HCT116 (cell line): ENCODE data around the gene SKI. TPM values are rescaled to one million over a fixed set of nuclear protein-coding genes. Genes with fewer than 3 reads are reported as not detected.

Experiments
- ATAC-seq: fragments of 200-7000 bp; cut with Tn5 transposase; 2 replicates; pipeline ENCODE4 v1.9.1; 2020; ENCODE audit warnings: mild to moderate bottlenecking, moderate library complexity
- BruUV-seq: library from RNA; stranded (reverse); fragments of 400-500 nt; replicated peaks from 2 replicates; lab custom pipeline; 2021; lab: Mats Ljungman, UMichigan
- CTCF ChIA-PET: fragments of 300-600 bp; sonication (Branson Sonifier 250); formaldehyde crosslinking; loops from one replicate; lab custom pipeline; 2021; ENCODE audit warnings: antibody characterized with exemption; lab: Charles Lee
- POLR2A ChIA-PET: fragments of 300-600, 350-600 bp; sonication (Branson Sonifier 250); formaldehyde crosslinking; loops from one replicate; lab custom pipeline; 2021; ENCODE audit warnings: antibody characterized with exemption; lab: Charles Lee
- RAD21 ChIA-PET, 2 experiments: fragments of 300-600 bp; sonication (Branson Sonifier 250); formaldehyde crosslinking; loops; one replicate each; lab custom pipeline; 2023; ENCODE audit warnings: low total read pairs in 2 of 2; ENCODE audit not compliant: uncharacterized antibody in 2 of 2, unreplicated experiment in 2 of 2, low non-redundant PET in 1 of 2; lab: Charles Lee
- DNase-seq: peaks from one replicate; pipeline ENCODE4 v3.0.0-alpha.2; 2010; ENCODE audit warnings: low read depth, low spot score
- H2AFZ ChIP-seq: fragments of 200-600 bp; shearing (Covaris generic), sonication (generic); 2 replicates; pipeline ENCODE4 v1.6.1; 2017; ENCODE audit warnings: low read depth, mixed run types, mixed read lengths, antibody characterized with exemption, low read length; ENCODE audit not compliant: poor library complexity, severe bottlenecking
- H3K27ac ChIP-seq: 2 replicates; pipeline ENCODE4 v1.5.1; 2012; ENCODE audit warnings: low read depth, low read length
- H3K27me3 ChIP-seq: fragments of 200-600 bp; sonication (generic); 2 replicates; pipeline ENCODE4 v1.6.1; 2016; ENCODE audit warnings: mixed run types, low read length, mixed read lengths; ENCODE audit not compliant: insufficient read depth
- H3K36me3 ChIP-seq, 2 experiments: fragments of 200-500 bp in 1 of 2; fragments of 200-600 bp in 1 of 2; sonication (Bioruptor generic) in 1 of 2; sonication (generic) in 1 of 2; 2 replicates each; pipeline versions ENCODE4 v1.5.1 to v1.6.1; 2014 to 2016; ENCODE audit warnings: low read length in 2 of 2, inconsistent platforms in 1 of 2, mixed read lengths in 1 of 2, mixed run types in 1 of 2; ENCODE audit not compliant: insufficient read depth in 2 of 2, control insufficient read depth in 1 of 2
- H3K4me1 ChIP-seq, 2 experiments: fragments of 200-600 bp in 1 of 2; sonication (generic) in 1 of 2; 2 replicates each; pipeline versions ENCODE4 v1.5.1 to v1.6.1; 2012 to 2017; ENCODE audit warnings: low read length in 2 of 2, inconsistent platforms in 1 of 2, mild to moderate bottlenecking in 1 of 2, mixed read lengths in 1 of 2, mixed run types in 1 of 2, moderate library complexity in 1 of 2; ENCODE audit not compliant: insufficient read depth in 2 of 2, control insufficient read depth in 1 of 2
- H3K4me2 ChIP-seq: fragments of 200-600 bp; sonication (generic); 2 replicates; pipeline ENCODE4 v1.6.1; 2017; ENCODE audit warnings: mixed run types, low read length, mixed read lengths
- H3K4me3 ChIP-seq, 2 experiments: fragments of 200-600 bp in 1 of 2; sonication (generic) in 1 of 2; replicated peaks in 1 of 2; 2 replicates each; pipeline ENCODE4 v1.5.1; 2011 to 2016; ENCODE audit warnings: low read length in 2 of 2, control low read depth in 1 of 2, low read depth in 1 of 2, mild to moderate bottlenecking in 1 of 2, mixed read lengths in 1 of 2, mixed run types in 1 of 2
- H3K79me2 ChIP-seq: fragments of 200-600 bp; sonication (generic); 2 replicates; pipeline ENCODE4 v1.6.1; 2017; ENCODE audit warnings: mild to moderate bottlenecking, mixed run types, low read length, moderate library complexity, mixed read lengths; ENCODE audit not compliant: insufficient read depth
- H3K9ac ChIP-seq: fragments of 200-600 bp; sonication (generic); 2 replicates; pipeline ENCODE4 v1.6.1; 2016; ENCODE audit warnings: low read length, mixed read lengths
- H3K9me2 ChIP-seq: fragments of 200-600 bp; sonication (generic), shearing (Covaris generic); 2 replicates; pipeline ENCODE4 v1.6.1; 2017; ENCODE audit warnings: mixed run types, mild to moderate bottlenecking, moderate library complexity; ENCODE audit not compliant: insufficient read depth
- H3K9me3 ChIP-seq, 2 experiments: fragments of 200-500 bp in 1 of 2; fragments of 200-600 bp in 1 of 2; sonication (Bioruptor generic) in 1 of 2; sonication (generic) in 1 of 2; 2 replicates each; pipeline ENCODE4 v1.6.1; 2014 to 2017; ENCODE audit warnings: low read length in 2 of 2, mixed read lengths in 2 of 2, inconsistent platforms in 1 of 2, low read depth in 1 of 2, mild to moderate bottlenecking in 1 of 2, mixed run types in 1 of 2, moderate library complexity in 1 of 2; ENCODE audit not compliant: control insufficient read depth in 1 of 2, insufficient read depth in 1 of 2
- H4K20me1 ChIP-seq: fragments of 200-600 bp; sonication (generic), shearing (Covaris generic); 2 replicates; pipeline ENCODE4 v1.6.1; 2017; ENCODE audit warnings: mixed run types, mild to moderate bottlenecking, moderate library complexity; ENCODE audit not compliant: insufficient read depth
- CBX3 ChIP-seq: IDR thresholded peaks from 2 replicates; pipeline ENCODE4 v1.6.1; 2012; ENCODE audit warnings: low read depth
- CEBPB ChIP-seq: IDR thresholded peaks from 2 replicates; pipeline ENCODE4 v1.6.1; 2012; ENCODE audit warnings: low read depth
- EGR1 ChIP-seq: IDR thresholded peaks from 2 replicates; pipeline ENCODE4 v1.6.1; 2012; ENCODE audit warnings: low read depth
- EZH2 ChIP-seq: fragments of 200-600 bp; sonication (generic); IDR thresholded peaks from 2 replicates; pipeline ENCODE4 v1.6.1; 2017; ENCODE audit warnings: antibody characterized with exemption, mixed run types
- EZH2phosphoT487 ChIP-seq: fragments of 200-600 bp; IDR thresholded peaks from 2 replicates; pipeline ENCODE4 v1.6.1; 2018; ENCODE audit warnings: antibody characterized with exemption, borderline replicate concordance
- FOSL1 ChIP-seq: IDR thresholded peaks from 2 replicates; pipeline ENCODE4 v1.6.1; 2012; ENCODE audit warnings: low read depth
- POLR2AphosphoS5 ChIP-seq: IDR thresholded peaks from 2 replicates; pipeline ENCODE4 v1.6.1; 2011; ENCODE audit warnings: mild to moderate bottlenecking, low read depth, low read length, moderate library complexity
- RAD21 ChIP-seq: IDR thresholded peaks from 2 replicates; pipeline ENCODE4 v1.6.1; 2012; ENCODE audit warnings: low read depth, mild to moderate bottlenecking
- SIN3A ChIP-seq: IDR thresholded peaks from 2 replicates; pipeline ENCODE4 v1.6.1; 2012; ENCODE audit warnings: low read depth
- SP1 ChIP-seq: IDR thresholded peaks from 2 replicates; pipeline ENCODE4 v1.6.1; 2012; ENCODE audit warnings: low read depth
- ZFX ChIP-seq: fragments of 450-650 bp; IDR thresholded peaks from 2 replicates; pipeline ENCODE4 v1.6.1; 2017
- intact Hi-C: fragments of 100-400 bp; cut with micrococcal nuclease; formaldehyde crosslinking; loops from 2 replicates; pipeline ENCODE4 v1.10.0; 2022
- total RNA-seq: library from RNA; stranded (reverse); gene quantifications from one replicate; pipeline ENCODE4 v1.2.1, GENCODE V29; 2021; ENCODE audit not compliant: unreplicated experiment
- TF ChIP-seq, protein P1 (sequence below): IDR thresholded peaks from 2 replicates; pipeline ENCODE4 v1.6.1; 2012
- TF ChIP-seq, protein P2 (sequence below): IDR thresholded peaks from 2 replicates; pipeline ENCODE4 v1.6.1; 2011; ENCODE audit warnings: mild to moderate bottlenecking, low read length, moderate library complexity; ENCODE audit not compliant: insufficient replicate concordance; ENCODE audit errors: extremely low read depth
- TF ChIP-seq, protein P3 (sequence below): IDR thresholded peaks from 2 replicates; pipeline ENCODE4 v1.6.1; 2012
- TF ChIP-seq, protein P4 (sequence below), 3 experiments: fragments of 200-600 bp in 1 of 3; sonication (generic) in 1 of 3; IDR thresholded peaks in 2 of 3; conservative IDR thresholded peaks in 1 of 3; 2 replicates each; pipeline ENCODE4 v1.5.1; 2012 to 2017; ENCODE audit warnings: low read depth in 2 of 3, low read length in 2 of 3, antibody characterized with exemption in 1 of 3, borderline replicate concordance in 1 of 3, control low read depth in 1 of 3, mild to moderate bottlenecking in 1 of 3, mixed read lengths in 1 of 3, mixed run types in 1 of 3, moderate library complexity in 1 of 3; ENCODE audit not compliant: insufficient read depth in 1 of 3
- TF ChIP-seq, protein P5 (sequence below): IDR thresholded peaks from 2 replicates; pipeline ENCODE4 v1.6.1; 2012; ENCODE audit warnings: low read depth

Gene SKI
- total RNA-seq, 1 experiment from 2014 or later, result 56.2 TPM

DNA sequence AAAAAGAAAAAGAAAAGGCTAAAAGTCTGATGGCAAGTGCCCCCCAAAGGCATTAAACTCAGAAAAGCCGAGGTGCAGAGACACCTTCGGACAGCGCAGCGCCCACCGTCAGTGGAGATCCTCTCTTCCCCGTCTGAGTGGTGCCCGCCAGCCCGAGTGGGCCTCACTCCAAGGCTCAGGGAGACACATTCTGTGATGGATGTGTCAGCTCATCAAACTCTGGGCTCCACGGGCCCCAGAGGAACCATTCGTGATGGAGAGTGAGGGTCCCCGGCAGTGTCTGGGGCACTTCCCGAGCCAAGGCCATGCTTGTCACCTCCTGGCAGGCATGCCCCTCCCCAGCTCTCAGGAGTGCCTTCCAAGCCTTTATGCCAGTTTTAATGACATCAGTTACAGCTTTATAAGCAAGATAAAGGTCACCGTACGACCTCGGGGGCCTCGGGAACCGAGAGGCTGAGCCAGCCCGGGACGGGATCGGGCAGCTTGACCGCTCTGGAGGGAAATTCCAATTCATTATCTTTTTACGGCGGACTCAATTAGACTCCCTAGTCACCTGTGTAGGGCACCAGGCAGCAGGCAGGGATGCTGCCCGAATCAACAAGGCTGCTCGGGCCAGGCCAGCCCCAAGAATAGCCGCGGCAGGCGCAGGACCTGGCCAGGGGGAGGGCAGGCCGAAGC is 113.7 kb downstream of the SKI start:
- H3K9me3 ChIP-seq, result no peaks in the 10 kb centered on the region
- DNase-seq (no peak), ATAC-seq (no peak)
- H3K36me3 ChIP-seq, result no peaks in the 10 kb centered on the region
- ChIA-PET CTCF (no interaction called here), RAD21 (no interaction called here), POLR2A (no interaction called here)
- no peak overlapping the region for H3K4me2 ChIP-seq
- H3K27ac ChIP-seq, result no peak overlapping the region
- no peaks in the 10 kb centered on the region for H4K20me1 ChIP-seq
- no peaks in the 10 kb centered on the region for H3K27me3 ChIP-seq
- no peak overlapping the region for H3K9ac ChIP-seq
- no peaks in the 10 kb centered on the region for H3K4me1 ChIP-seq
- H3K9me2 ChIP-seq, result no peaks in the 10 kb centered on the region
- H2AFZ ChIP-seq, result no peak overlapping the region
- no peaks in the 10 kb centered on the region for H3K79me2 ChIP-seq
- intact Hi-C loops, result no loop called here
- no peak overlapping the region for H3K4me3 ChIP-seq
- TF ChIP-seq SP1, result no peak
- no peak for TF ChIP-seq CBX3
- TF ChIP-seq EZH2, result no peak
- TF ChIP-seq, protein P1, sequence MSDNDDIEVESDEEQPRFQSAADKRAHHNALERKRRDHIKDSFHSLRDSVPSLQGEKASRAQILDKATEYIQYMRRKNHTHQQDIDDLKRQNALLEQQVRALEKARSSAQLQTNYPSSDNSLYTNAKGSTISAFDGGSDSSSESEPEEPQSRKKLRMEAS, result no peak
- TF ChIP-seq ZFX, result no peak
- no peak for TF ChIP-seq SIN3A
- no peak for TF ChIP-seq FOSL1
- TF ChIP-seq, protein P2, sequence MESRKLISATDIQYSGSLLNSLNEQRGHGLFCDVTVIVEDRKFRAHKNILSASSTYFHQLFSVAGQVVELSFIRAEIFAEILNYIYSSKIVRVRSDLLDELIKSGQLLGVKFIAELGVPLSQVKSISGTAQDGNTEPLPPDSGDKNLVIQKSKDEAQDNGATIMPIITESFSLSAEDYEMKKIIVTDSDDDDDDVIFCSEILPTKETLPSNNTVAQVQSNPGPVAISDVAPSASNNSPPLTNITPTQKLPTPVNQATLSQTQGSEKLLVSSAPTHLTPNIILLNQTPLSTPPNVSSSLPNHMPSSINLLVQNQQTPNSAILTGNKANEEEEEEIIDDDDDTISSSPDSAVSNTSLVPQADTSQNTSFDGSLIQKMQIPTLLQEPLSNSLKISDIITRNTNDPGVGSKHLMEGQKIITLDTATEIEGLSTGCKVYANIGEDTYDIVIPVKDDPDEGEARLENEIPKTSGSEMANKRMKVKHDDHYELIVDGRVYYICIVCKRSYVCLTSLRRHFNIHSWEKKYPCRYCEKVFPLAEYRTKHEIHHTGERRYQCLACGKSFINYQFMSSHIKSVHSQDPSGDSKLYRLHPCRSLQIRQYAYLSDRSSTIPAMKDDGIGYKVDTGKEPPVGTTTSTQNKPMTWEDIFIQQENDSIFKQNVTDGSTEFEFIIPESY, result no peak
- no peak for TF ChIP-seq EGR1
- TF ChIP-seq, protein P3, sequence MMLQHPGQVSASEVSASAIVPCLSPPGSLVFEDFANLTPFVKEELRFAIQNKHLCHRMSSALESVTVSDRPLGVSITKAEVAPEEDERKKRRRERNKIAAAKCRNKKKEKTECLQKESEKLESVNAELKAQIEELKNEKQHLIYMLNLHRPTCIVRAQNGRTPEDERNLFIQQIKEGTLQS, result no peak
- no peak for TF ChIP-seq POLR2AphosphoS5
- no peak for TF ChIP-seq CEBPB
- TF ChIP-seq, protein P4, sequence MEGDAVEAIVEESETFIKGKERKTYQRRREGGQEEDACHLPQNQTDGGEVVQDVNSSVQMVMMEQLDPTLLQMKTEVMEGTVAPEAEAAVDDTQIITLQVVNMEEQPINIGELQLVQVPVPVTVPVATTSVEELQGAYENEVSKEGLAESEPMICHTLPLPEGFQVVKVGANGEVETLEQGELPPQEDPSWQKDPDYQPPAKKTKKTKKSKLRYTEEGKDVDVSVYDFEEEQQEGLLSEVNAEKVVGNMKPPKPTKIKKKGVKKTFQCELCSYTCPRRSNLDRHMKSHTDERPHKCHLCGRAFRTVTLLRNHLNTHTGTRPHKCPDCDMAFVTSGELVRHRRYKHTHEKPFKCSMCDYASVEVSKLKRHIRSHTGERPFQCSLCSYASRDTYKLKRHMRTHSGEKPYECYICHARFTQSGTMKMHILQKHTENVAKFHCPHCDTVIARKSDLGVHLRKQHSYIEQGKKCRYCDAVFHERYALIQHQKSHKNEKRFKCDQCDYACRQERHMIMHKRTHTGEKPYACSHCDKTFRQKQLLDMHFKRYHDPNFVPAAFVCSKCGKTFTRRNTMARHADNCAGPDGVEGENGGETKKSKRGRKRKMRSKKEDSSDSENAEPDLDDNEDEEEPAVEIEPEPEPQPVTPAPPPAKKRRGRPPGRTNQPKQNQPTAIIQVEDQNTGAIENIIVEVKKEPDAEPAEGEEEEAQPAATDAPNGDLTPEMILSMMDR (IDR thresholded peaks at IDR 0.05 in 2 of 3, conservative IDR thresholded peaks at IDR 0.05 in 1 of 3; ENCODE audit: borderline replicate concordance in 1 of 3, insufficient read depth in 1 of 3, low read depth in 2 of 3, low read length in 2 of 3), result no peak
- no peak for TF ChIP-seq EZH2phosphoT487
- TF ChIP-seq, protein P5, sequence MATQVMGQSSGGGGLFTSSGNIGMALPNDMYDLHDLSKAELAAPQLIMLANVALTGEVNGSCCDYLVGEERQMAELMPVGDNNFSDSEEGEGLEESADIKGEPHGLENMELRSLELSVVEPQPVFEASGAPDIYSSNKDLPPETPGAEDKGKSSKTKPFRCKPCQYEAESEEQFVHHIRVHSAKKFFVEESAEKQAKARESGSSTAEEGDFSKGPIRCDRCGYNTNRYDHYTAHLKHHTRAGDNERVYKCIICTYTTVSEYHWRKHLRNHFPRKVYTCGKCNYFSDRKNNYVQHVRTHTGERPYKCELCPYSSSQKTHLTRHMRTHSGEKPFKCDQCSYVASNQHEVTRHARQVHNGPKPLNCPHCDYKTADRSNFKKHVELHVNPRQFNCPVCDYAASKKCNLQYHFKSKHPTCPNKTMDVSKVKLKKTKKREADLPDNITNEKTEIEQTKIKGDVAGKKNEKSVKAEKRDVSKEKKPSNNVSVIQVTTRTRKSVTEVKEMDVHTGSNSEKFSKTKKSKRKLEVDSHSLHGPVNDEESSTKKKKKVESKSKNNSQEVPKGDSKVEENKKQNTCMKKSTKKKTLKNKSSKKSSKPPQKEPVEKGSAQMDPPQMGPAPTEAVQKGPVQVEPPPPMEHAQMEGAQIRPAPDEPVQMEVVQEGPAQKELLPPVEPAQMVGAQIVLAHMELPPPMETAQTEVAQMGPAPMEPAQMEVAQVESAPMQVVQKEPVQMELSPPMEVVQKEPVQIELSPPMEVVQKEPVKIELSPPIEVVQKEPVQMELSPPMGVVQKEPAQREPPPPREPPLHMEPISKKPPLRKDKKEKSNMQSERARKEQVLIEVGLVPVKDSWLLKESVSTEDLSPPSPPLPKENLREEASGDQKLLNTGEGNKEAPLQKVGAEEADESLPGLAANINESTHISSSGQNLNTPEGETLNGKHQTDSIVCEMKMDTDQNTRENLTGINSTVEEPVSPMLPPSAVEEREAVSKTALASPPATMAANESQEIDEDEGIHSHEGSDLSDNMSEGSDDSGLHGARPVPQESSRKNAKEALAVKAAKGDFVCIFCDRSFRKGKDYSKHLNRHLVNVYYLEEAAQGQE, result no peak
- TF ChIP-seq RAD21, result no peak
- no TSS peak for BruUV-seq
